A673 (cell line): Measurements from ENCODE around the gene OR52E8. TPM values are rescaled to one million over a fixed set of nuclear protein-coding genes. Genes with fewer than 3 reads are reported as not detected.

ENCODE experiments used
- BruUV-seq: library from RNA; stranded (reverse); fragments of 400-500 nt; replicated peaks from 2 replicates; lab custom pipeline; 2021; lab: Mats Ljungman, UMichigan
- CTCF ChIA-PET: fragments of 300-600 bp; sonication (Branson Sonifier 250); formaldehyde crosslinking; loops from one replicate; lab custom pipeline; 2022; ENCODE audit warnings: antibody characterized with exemption; lab: Charles Lee
- POLR2A ChIA-PET: fragments of 300-600 bp; sonication (Branson Sonifier 250); formaldehyde crosslinking; loops from one replicate; lab custom pipeline; 2022; ENCODE audit warnings: antibody characterized with exemption; ENCODE audit not compliant: low non-redundant PET; lab: Charles Lee
- DNase-seq: peaks from one replicate; pipeline ENCODE4 v3.0.0-alpha.2; 2015; ENCODE audit warnings: low spot score
- H3K27ac ChIP-seq: fragments of 200-600 bp; sonication (generic); 2 replicates; pipeline ENCODE4 v1.5.1; 2016; ENCODE audit warnings: mixed run types, low read depth, mild to moderate bottlenecking, mixed read lengths, antibody characterized with exemption, low read length; ENCODE audit not compliant: poor library complexity, severe bottlenecking
- H3K27me3 ChIP-seq: fragments of 200-600 bp; sonication (generic); replicated peaks from 2 replicates; pipeline ENCODE4 v1.6.1; 2017; ENCODE audit warnings: mixed run types, low read depth, mild to moderate bottlenecking, mixed read lengths, antibody characterized with exemption, low read length; ENCODE audit not compliant: insufficient read depth, poor library complexity
- H3K36me3 ChIP-seq: fragments of 200-600 bp; sonication (generic); 2 replicates; pipeline ENCODE4 v1.6.1; 2016; ENCODE audit warnings: mixed run types, mild to moderate bottlenecking, mixed read lengths, antibody characterized with exemption, low read length; ENCODE audit not compliant: insufficient read depth, poor library complexity, severe bottlenecking
- H3K4me1 ChIP-seq: fragments of 200-600 bp; sonication (generic); 2 replicates; pipeline ENCODE4 v1.6.1; 2017; ENCODE audit warnings: mixed run types, mild to moderate bottlenecking, mixed read lengths, antibody characterized with exemption, low read length; ENCODE audit not compliant: insufficient read depth, poor library complexity, severe bottlenecking
- H3K4me3 ChIP-seq: fragments of 200-600 bp; sonication (generic); 2 replicates; pipeline ENCODE4 v1.5.1; 2016; ENCODE audit warnings: low read depth, mixed run types, mild to moderate bottlenecking, mixed read lengths, low read length; ENCODE audit not compliant: poor library complexity, severe bottlenecking
- H3K9me3 ChIP-seq: fragments of 200-600 bp; sonication (generic); 2 replicates; pipeline ENCODE4 v1.6.1; 2016; ENCODE audit warnings: mixed run types, low read depth, mild to moderate bottlenecking, mixed read lengths, antibody characterized with exemption, low read length; ENCODE audit not compliant: poor library complexity, severe bottlenecking
- EZH2 ChIP-seq: fragments of 200-600 bp; sonication (generic); IDR thresholded peaks from 2 replicates; pipeline ENCODE4 v1.6.1; 2017; ENCODE audit warnings: borderline replicate concordance, low read depth, mild to moderate bottlenecking, mixed read lengths, antibody characterized with exemption, low read length; ENCODE audit not compliant: poor library complexity, severe bottlenecking
- intact Hi-C: fragments of 100-400 bp; cut with micrococcal nuclease; formaldehyde crosslinking; loops from one replicate; pipeline ENCODE4 v1.10.0; 2022; ENCODE audit not compliant: unreplicated experiment
- total RNA-seq: library from RNA; stranded (reverse); gene quantifications from 2 replicates; pipeline ENCODE4 v1.2.3, GENCODE V29; 2021
- TF ChIP-seq, protein P1 (sequence below): fragments of 300-800, 200-600 bp; sonication (generic); conservative IDR thresholded peaks from 2 replicates; pipeline ENCODE4 v1.5.1; 2017; ENCODE audit warnings: low read depth, mild to moderate bottlenecking, antibody characterized with exemption, low read length, moderate library complexity, mixed read lengths

OR52E8 gene
- total RNA-seq, 1 experiment from 2014 or later = not detected

DNA sequence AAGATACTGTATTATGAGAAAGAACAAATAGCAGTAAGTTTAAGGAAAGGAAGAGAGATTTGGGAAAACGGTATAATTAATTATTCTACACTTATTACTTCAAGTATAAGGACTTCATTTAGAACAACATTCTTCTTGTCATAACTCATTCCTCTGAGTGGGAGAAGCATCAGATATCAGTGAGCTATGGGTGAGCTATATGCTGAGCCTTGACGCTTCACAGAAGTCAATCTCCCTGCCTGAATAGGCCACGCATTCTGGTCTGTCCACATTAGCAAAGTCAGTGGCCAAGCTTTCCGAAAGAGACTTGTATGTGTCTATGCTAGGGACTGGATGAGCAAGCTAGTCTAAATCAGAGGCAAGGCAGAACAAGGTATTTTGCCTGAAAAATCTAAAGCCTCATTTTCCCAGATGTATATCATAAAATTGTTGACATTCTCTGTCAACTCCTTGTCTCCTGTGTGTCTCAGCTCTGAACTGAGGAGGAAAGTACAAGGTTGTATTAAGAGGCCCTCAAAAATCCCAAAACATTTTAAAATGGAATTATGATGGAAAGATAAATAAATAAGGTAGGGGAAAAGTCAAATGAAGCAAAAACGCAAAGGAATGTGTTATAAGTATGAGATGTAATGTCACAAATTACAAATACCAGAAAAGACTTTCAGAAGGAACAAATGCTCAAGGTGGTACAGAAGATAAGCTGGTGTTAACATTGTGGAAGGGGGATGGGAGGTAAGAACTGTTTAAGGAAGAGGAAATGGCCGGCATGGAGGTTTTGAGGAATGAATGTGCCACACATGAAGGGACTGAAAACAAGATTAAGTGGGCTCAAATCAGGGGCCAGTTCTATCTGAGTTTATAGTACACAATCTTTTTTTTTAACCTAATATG, 47.3 kb downstream of the OR52E8 start:
- Histone ChIP-seq H3K4me1 (no peaks in the 10 kb centered on the region), H3K27ac (no peak overlapping the region), H3K4me3 (no peak overlapping the region), H3K36me3 (no peaks in the 10 kb centered on the region), H3K9me3 (no peaks in the 10 kb centered on the region), H3K27me3 (peaks cover 8% of the 10 kb centered on the region)
- intact Hi-C loops = loop anchor here (2.0 kb wide), 1 partner anchor 1173 kb away; the partner anchor contains the start of gene OR51D1
- ChIA-PET POLR2A (interaction anchor here (0.5 kb wide), 1 partner anchor 30 kb away, joined by 6 read pairs; no protein-coding TSS in a partner anchor), CTCF (no interaction called here)
- no TSS peak for BruUV-seq
- TF ChIP-seq, protein P1, sequence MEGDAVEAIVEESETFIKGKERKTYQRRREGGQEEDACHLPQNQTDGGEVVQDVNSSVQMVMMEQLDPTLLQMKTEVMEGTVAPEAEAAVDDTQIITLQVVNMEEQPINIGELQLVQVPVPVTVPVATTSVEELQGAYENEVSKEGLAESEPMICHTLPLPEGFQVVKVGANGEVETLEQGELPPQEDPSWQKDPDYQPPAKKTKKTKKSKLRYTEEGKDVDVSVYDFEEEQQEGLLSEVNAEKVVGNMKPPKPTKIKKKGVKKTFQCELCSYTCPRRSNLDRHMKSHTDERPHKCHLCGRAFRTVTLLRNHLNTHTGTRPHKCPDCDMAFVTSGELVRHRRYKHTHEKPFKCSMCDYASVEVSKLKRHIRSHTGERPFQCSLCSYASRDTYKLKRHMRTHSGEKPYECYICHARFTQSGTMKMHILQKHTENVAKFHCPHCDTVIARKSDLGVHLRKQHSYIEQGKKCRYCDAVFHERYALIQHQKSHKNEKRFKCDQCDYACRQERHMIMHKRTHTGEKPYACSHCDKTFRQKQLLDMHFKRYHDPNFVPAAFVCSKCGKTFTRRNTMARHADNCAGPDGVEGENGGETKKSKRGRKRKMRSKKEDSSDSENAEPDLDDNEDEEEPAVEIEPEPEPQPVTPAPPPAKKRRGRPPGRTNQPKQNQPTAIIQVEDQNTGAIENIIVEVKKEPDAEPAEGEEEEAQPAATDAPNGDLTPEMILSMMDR = no peak
- no peak for TF ChIP-seq EZH2
- DNase-seq = no peak

DNA sequence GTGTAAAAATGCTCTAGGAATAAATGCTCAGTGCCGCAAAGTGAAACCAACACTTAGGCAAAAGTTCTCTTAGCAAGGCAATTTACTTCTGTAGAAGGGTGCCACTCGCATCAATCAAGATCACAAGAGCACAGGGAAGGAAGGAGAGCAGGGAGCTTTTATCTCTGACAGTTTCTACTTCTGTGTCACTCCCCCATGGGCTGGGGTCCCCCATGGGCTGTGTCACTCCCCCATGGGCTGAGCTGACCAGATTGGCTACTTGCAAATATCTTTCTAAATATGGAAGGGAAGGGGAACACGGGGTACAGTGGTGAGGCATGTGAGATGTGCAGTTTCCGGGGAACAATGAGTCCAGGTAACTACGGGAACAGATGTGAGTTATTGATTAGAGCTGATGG, 48.4 kb downstream of the OR52E8 start:
- Histone ChIP-seq H3K27ac (no peak overlapping the region), H3K27me3 (peaks cover 8% of the 10 kb centered on the region), H3K9me3 (no peaks in the 10 kb centered on the region), H3K36me3 (no peaks in the 10 kb centered on the region), H3K4me3 (peak overlapping the region; percentile 44), H3K4me1 (no peaks in the 10 kb centered on the region)
- DNase-seq = no peak
- TF ChIP-seq, protein P1 = no peak
- TF ChIP-seq EZH2 = no peak
- CTCF ChIA-PET = no interaction called here
- BruUV-seq = no TSS peak
- intact Hi-C loops = loop anchor here (2.0 kb wide), 1 partner anchor 1172 kb away; the partner anchor contains the start of gene OR51D1
- POLR2A ChIA-PET = no interaction called here

DNA sequence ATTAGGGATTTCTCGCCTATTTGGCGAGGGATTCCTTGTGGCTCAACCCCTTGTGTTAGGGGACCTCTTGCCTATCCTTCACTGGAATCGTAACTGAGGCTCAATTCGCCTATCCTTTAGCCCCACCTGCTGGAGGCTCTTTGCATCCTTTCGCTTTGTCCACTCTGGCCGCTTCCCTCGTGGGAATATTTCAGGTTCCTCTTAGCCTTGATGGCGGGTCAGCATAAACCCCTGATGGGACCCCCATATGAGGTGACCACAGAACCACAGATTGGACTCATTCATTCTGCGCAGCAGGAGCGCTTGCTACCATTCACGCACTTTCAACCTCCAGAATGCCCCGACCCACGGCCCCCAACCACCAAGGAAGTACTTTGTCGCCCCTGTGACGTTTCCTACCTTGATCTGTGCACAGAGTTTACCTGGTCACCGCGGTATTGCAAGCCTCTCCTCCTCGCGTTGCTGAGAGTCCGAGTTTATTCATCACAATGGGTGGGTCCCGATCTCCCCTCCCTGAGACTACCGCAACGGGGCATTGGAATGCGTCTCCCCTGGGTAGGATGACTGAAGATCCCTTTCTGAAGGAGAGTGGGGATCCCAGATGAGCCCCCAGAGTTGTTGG, 48.9 kb downstream of the OR52E8 start, which contains the start of gene OR52N2:
Gene OR52N2, plus strand, starts transcription at position 425 of the 622 bp plus-strand sequence. CDS start 11,412 bp downstream, outside the sequence.
- peak within 1 kb of the TSS; percentile 44 for H3K4me3 ChIP-seq
- H3K9me3 ChIP-seq = no peaks in the 10 kb centered on the region
- TF ChIP-seq EZH2 = no peak
- TF ChIP-seq, protein P1 = peak; percentile 81
- POLR2A ChIA-PET = no interaction called here
- CTCF ChIA-PET = no interaction called here
- intact Hi-C loops = loop anchor here (1.0 to 2.0 kb wide), 2 partner anchors 332 to 1172 kb away; partner anchors contain the start of gene OR51D1
- peaks cover 8% of the 10 kb centered on the region for H3K27me3 ChIP-seq
- DNase-seq = peak; percentile 73
- H3K4me1 ChIP-seq = no peaks in the 10 kb centered on the region
- no TSS peak for BruUV-seq
- no peak within 1 kb of the TSS for H3K27ac ChIP-seq
- no peaks in the 10 kb centered on the region for H3K36me3 ChIP-seq
